Measurements from ENCODE around the gene KPNA4. TPM values are rescaled to one million over a fixed set of nuclear protein-coding genes. Genes with fewer than 3 reads are reported as not detected.

KPNA4 gene
- total and polyA plus RNA-seq, 8 donors: 47.2 to 64.2 (median 58.6) TPM

DNA sequence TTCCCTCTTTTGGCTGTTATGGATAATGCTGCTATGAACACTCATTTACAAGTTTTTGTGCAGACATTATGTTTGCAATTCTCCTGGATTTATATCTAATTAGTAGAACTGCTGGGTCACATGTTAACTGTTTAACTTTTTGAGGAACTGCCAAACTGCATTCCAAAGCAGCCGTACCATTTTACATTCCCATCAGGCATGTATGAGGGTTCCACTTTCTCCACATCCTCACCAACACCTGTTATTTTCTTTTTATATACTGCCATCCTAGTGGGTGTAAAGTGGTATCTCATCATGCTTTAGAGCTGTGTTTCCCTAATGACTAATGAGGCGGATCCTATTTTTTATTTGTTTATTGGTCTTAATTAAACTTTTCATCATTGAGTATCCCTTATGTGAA lies 9.2 kb downstream of the KPNA4 start:
- ATAC-seq (no peak), DNase-seq (no peak)
- H3K4me1 ChIP-seq: peaks cover 7 to 61% of the 10 kb centered on the region in 2 donors
- intact Hi-C loops (cut with DNase I): no loop called here
- H3K36me3 ChIP-seq: no peaks in the 10 kb centered on the region
- H3K27me3 ChIP-seq: no peaks in the 10 kb centered on the region
- no peak overlapping the region for H3K27ac ChIP-seq
- H3K9me3 ChIP-seq: no peaks in the 10 kb centered on the region
- no peak overlapping the region for H3K4me3 ChIP-seq
- TF ChIP-seq, protein P1, sequence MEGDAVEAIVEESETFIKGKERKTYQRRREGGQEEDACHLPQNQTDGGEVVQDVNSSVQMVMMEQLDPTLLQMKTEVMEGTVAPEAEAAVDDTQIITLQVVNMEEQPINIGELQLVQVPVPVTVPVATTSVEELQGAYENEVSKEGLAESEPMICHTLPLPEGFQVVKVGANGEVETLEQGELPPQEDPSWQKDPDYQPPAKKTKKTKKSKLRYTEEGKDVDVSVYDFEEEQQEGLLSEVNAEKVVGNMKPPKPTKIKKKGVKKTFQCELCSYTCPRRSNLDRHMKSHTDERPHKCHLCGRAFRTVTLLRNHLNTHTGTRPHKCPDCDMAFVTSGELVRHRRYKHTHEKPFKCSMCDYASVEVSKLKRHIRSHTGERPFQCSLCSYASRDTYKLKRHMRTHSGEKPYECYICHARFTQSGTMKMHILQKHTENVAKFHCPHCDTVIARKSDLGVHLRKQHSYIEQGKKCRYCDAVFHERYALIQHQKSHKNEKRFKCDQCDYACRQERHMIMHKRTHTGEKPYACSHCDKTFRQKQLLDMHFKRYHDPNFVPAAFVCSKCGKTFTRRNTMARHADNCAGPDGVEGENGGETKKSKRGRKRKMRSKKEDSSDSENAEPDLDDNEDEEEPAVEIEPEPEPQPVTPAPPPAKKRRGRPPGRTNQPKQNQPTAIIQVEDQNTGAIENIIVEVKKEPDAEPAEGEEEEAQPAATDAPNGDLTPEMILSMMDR (IDR thresholded peaks at IDR 0.05): no peak

DNA sequence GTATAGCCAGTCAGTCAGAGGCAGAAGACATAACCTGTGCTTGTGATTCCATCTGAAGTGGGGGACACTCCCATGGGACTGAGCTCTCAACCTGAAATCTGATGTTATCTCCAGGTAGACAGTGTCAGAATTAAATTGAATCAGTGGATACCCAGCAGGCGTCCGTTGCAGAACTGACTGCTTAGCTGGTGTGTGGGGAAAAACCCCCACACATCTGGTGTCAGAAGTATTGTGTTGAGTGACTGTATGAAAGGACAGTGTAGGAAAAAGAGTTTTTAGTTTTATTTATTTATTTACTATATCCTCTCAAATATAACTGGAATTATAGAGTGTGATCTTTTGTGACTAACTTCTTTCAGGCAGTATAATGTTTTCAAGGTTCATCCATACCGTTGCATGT lies 10.4 kb downstream of the KPNA4 start:
- H3K9me3 ChIP-seq: no peaks in the 10 kb centered on the region
- H3K36me3 ChIP-seq: no peaks in the 10 kb centered on the region
- DNase-seq (no peak), ATAC-seq (no peak)
- no peaks in the 10 kb centered on the region for H3K27me3 ChIP-seq
- intact Hi-C loops (cut with DNase I): no loop called here
- TF ChIP-seq, protein P1 (IDR thresholded peaks at IDR 0.05): no peak
- no peak overlapping the region for H3K27ac ChIP-seq
- H3K4me1 ChIP-seq: peaks cover 7 to 50% of the 10 kb centered on the region in 2 donors
- no peak overlapping the region for H3K4me3 ChIP-seq

DNA sequence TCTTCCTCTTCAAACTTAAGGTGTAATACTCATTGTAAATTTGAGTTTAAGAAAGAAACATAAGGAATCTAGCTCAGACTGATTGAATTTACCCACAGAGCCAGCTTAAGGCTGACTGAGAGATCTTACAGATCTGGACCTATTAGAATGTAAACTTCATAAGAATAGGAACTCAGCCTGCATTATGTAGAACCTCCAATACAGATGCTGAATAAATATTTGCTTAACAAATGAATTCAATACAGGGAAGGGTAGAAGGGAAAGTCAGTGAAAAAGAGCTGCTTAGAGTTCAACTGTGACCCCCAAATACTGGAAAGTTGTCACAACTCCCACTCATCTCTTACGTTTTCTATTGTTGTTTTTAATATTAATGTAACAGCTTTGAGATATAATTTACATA lies 11.5 kb downstream of the KPNA4 start:
- peaks cover under 1 to 39% of the 10 kb centered on the region in 2 donors for H3K4me1 ChIP-seq
- intact Hi-C loops (cut with DNase I): no loop called here
- H3K27me3 ChIP-seq: no peaks in the 10 kb centered on the region
- no peak for ATAC-seq
- DNase-seq: no peak
- H3K27ac ChIP-seq: no peak overlapping the region
- no peaks in the 10 kb centered on the region for H3K36me3 ChIP-seq
- TF ChIP-seq, protein P1 (IDR thresholded peaks at IDR 0.05): no peak
- H3K4me3 ChIP-seq: no peak overlapping the region
- H3K9me3 ChIP-seq: no peaks in the 10 kb centered on the region

DNA sequence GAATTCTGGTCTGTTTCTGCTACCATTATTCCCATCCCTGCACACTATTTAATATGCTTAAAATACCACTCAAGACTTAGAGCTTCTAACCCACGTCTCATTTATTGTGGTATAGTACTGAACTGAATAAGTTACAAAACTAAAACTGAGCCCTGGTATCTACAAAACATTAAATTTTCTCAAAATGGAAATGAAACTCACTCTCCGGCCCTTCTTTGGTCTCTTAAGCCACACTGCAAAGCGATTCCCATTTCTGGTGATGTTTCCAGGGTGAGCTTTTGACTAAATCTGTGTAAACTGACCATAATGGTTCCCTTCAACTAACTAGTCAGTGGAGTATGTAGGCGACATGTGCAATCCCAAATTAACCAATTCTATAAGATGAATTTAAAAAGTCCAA lies 18.6 kb downstream of the KPNA4 start:
- DNase-seq: no peak
- TF ChIP-seq, protein P1 (IDR thresholded peaks at IDR 0.05): no peak

DNA sequence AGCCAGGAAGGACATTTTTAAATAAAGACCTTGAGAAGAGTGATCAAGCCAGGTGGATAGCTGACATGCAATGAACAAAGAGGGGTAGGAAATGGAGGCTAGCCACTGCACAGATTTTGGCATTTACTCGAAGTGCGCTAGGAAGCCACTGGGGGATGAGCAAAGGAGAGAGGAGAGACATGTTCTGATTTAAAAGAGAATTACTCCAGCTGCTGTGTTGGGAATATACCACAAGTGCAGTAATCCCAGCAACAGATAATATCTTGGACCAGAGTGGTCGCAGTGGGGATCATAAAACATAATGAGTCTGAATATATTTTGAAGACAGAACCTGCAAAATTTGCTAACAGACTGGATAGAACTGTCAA lies 19.9 kb downstream of the KPNA4 start:
- Histone ChIP-seq H3K36me3 (no peaks in the 10 kb centered on the region), H3K27me3 (no peaks in the 10 kb centered on the region), H3K4me1 (peaks cover 0 to 25% of the 10 kb centered on the region in 2 donors), H3K9me3 (no peaks in the 10 kb centered on the region), H3K4me3 (no peak overlapping the region), H3K27ac (no peak overlapping the region)
- TF ChIP-seq, protein P1 (IDR thresholded peaks at IDR 0.05): no peak
- intact Hi-C loops (cut with DNase I): no loop called here
- DNase-seq: no peak
- no peak for ATAC-seq

More for the DNA sequence above, 18.6 kb downstream of the KPNA4 start:
- Histone ChIP-seq H3K27me3 (no peaks in the 10 kb centered on the region), H3K4me3 (no peak overlapping the region), H3K4me1 (peaks cover 0 to 25% of the 10 kb centered on the region in 2 donors), H3K9me3 (no peaks in the 10 kb centered on the region), H3K36me3 (no peaks in the 10 kb centered on the region), H3K27ac (peak overlapping the region in 1 of 2 donors; percentile 41)
- no peak for ATAC-seq
- intact Hi-C loops (cut with DNase I): no loop called here

Measured in left lung (tissue), 10 donors.